ENCODE data around the gene ZNG1A.
"Not testable (repeated sequence)": the region's sequence is repeated elsewhere in the genome, so short reads cannot be mapped to it uniquely, and the experiment has no call there.

DNA sequence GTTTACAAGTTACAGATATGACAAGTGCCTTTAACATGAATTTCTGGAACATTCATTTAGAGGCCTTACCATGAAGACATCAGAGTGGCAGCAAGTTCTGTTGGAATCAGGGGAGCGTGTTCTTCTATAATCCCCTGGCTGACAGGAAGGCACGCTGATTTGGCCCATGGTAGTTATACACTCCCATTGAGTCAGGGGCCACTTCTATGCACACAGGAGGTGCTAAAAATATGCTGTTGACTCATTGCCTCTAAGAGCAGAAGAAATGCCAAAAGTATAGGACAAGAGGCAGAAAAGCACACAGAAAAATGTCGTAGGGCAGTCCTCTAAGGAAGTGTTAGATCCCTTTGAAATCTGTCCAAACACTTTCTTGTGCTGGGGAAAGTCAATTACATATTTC is 100.5 kb downstream of the ZNG1A start:
- TF ChIP-seq LEF1 (IDR thresholded peaks at IDR 0.05; ENCODE audit: borderline replicate concordance); L3MBTL2 (conservative IDR thresholded peaks at IDR 0.05); FOXA1 (IDR thresholded peaks at IDR 0.05); HDGF (IDR thresholded peaks at IDR 0.05; ENCODE audit: borderline replicate concordance); SP1 (IDR thresholded peaks at IDR 0.05); FOXM1 (IDR thresholded peaks at IDR 0.05; ENCODE audit: borderline replicate concordance): not testable (repeated sequence)

All from HEK293T (cell line).